GM23338 (cell line): ENCODE results near the gene UGT1A10. TPM values are rescaled to one million over a fixed set of nuclear protein-coding genes. Genes with fewer than 3 reads are reported as not detected.

ENCODE experiments used
- ATAC-seq: fragments of 200-7000 bp; cut with Tn5 transposase; 3 replicates; pipeline ENCODE4 v1.9.1; 2020
- DNase-seq: peaks from one replicate; pipeline ENCODE4 v3.0.0-alpha.2; 2015; ENCODE audit warnings: low spot score
- H2AFZ ChIP-seq: fragments of 200-600 bp; sonication (generic); 2 replicates; pipeline ENCODE4 v1.8.0; 2016; ENCODE audit warnings: antibody characterized with exemption, mild to moderate bottlenecking, moderate library complexity
- H3F3A ChIP-seq: fragments of 200-600 bp; sonication (generic); replicated peaks from 2 replicates; pipeline ENCODE4 v1.8.0; 2017; ENCODE audit warnings: antibody characterized with exemption, mixed run types, low read depth
- H3K27ac ChIP-seq: fragments of 200-600 bp; sonication (generic); 2 replicates; pipeline ENCODE4 v1.6.1; 2016; ENCODE audit warnings: low read depth
- H3K27me3 ChIP-seq: fragments of 200-600 bp; sonication (generic); 2 replicates; pipeline ENCODE4 v1.8.0; 2016; ENCODE audit warnings: mild to moderate bottlenecking, mixed run types, moderate library complexity; ENCODE audit not compliant: insufficient read depth
- H3K36me3 ChIP-seq: fragments of 200-600 bp; sonication (generic); 2 replicates; pipeline ENCODE4 v1.8.0; 2016; ENCODE audit warnings: mild to moderate bottlenecking; ENCODE audit not compliant: insufficient read depth
- H3K4me1 ChIP-seq: fragments of 200-600 bp; sonication (generic); 2 replicates; pipeline ENCODE4 v1.8.0; 2016; ENCODE audit warnings: mild to moderate bottlenecking, moderate library complexity; ENCODE audit not compliant: insufficient read depth
- H3K4me2 ChIP-seq: fragments of 200-600 bp; sonication (generic); 2 replicates; pipeline ENCODE4 v1.7.1; 2017; ENCODE audit warnings: mixed run types
- H3K4me3 ChIP-seq: fragments of 200-600 bp; sonication (generic); 2 replicates; pipeline ENCODE4 v1.6.1; 2016; ENCODE audit warnings: mixed run types
- H3K79me2 ChIP-seq: fragments of 200-600 bp; sonication (generic); replicated peaks from 2 replicates; pipeline ENCODE4 v1.8.0; 2017; ENCODE audit warnings: mild to moderate bottlenecking; ENCODE audit not compliant: insufficient read depth
- H3K9me2 ChIP-seq: fragments of 200-600 bp; sonication (generic); 2 replicates; pipeline ENCODE4 v1.8.0; 2017; ENCODE audit not compliant: insufficient read depth
- H4K20me1 ChIP-seq: fragments of 200-600 bp; sonication (generic); replicated peaks from 2 replicates; pipeline ENCODE4 v1.8.0; 2017; ENCODE audit warnings: mild to moderate bottlenecking; ENCODE audit not compliant: insufficient read depth
- H3K27ac Mint-ChIP-seq: 2 replicates; pipeline ENCODE4 v1.8.0; 2020; ENCODE audit warnings: inconsistent platforms, mild to moderate bottlenecking, moderate library complexity, mixed read lengths
- H3K27me3 Mint-ChIP-seq: 3 replicates; pipeline ENCODE4 v1.8.0; 2022; ENCODE audit warnings: low read depth, mild to moderate bottlenecking, moderate library complexity, mixed read lengths, inconsistent platforms; ENCODE audit not compliant: insufficient read depth, poor library complexity
- H3K36me3 Mint-ChIP-seq: 3 replicates; pipeline ENCODE4 v1.8.0; 2021; ENCODE audit warnings: low read depth, mild to moderate bottlenecking, inconsistent platforms, moderate library complexity, mixed read lengths
- H3K4me1 Mint-ChIP-seq: 3 replicates; pipeline ENCODE4 v1.8.0; 2020; ENCODE audit warnings: mild to moderate bottlenecking, inconsistent platforms, mixed read lengths
- H3K4me3 Mint-ChIP-seq: 3 replicates; pipeline ENCODE4 v1.8.0; 2021; ENCODE audit warnings: moderate library complexity, mild to moderate bottlenecking, inconsistent platforms, mixed read lengths
- H3K9me3 Mint-ChIP-seq: 3 replicates; pipeline ENCODE4 v1.8.0; 2020; ENCODE audit warnings: moderate library complexity, mild to moderate bottlenecking, inconsistent platforms, mixed read lengths
- CREB1 ChIP-seq: fragments of 250-450 bp; sonication (Bioruptor Pico); IDR thresholded peaks from 2 replicates; pipeline ENCODE4 v1.5.0; 2020; ENCODE audit warnings: low read depth, mild to moderate bottlenecking, moderate library complexity
- EZH2 ChIP-seq: fragments of 200-600 bp; sonication (generic); IDR thresholded peaks from one replicate; pipeline ENCODE4 v1.8.0; 2017; ENCODE audit warnings: antibody characterized with exemption, mild to moderate bottlenecking, low read depth; ENCODE audit not compliant: unreplicated experiment
- EZH2phosphoT487 ChIP-seq: fragments of 200-600 bp; sonication (generic); IDR thresholded peaks from one replicate; pipeline ENCODE4 v1.8.1; 2018; ENCODE audit warnings: antibody characterized with exemption; ENCODE audit not compliant: unreplicated experiment
- JUNB ChIP-seq: IDR thresholded peaks from one replicate; pipeline ENCODE4 v1.6.1; 2016; ENCODE audit warnings: antibody characterized with exemption; ENCODE audit not compliant: unreplicated experiment
- NANOG ChIP-seq: IDR thresholded peaks from 2 replicates; pipeline ENCODE4 v1.6.1; 2016; ENCODE audit warnings: antibody characterized with exemption, borderline replicate concordance
- POLR2AphosphoS5 ChIP-seq: IDR thresholded peaks from 2 replicates; pipeline ENCODE4 v1.6.1; 2016; ENCODE audit warnings: antibody characterized with exemption, low read depth
- STAT1 ChIP-seq: IDR thresholded peaks from one replicate; pipeline ENCODE4 v1.6.1; 2016; ENCODE audit warnings: antibody characterized with exemption; ENCODE audit not compliant: unreplicated experiment
- ZNF114 ChIP-seq: fragments of 250-450 bp; sonication (Bioruptor Pico); IDR thresholded peaks from 2 replicates; pipeline ENCODE4 v1.5.0; 2020; ENCODE audit warnings: mild to moderate bottlenecking, moderate library complexity
- ZNF331 ChIP-seq: fragments of 250-450 bp; sonication (Bioruptor Pico); IDR thresholded peaks from 2 replicates; pipeline ENCODE4 v1.5.0; 2020; ENCODE audit warnings: low read depth, mild to moderate bottlenecking, moderate library complexity
- polyA plus RNA-seq: library from polyadenylated mRNA; unstranded; fragments of >200 nt; fragmentation: Nextera tagmentation; extraction: Ambion mirVana; gene quantifications from 2 replicates; pipeline ENCODE4 v1.2.1, GENCODE V29; 2016
- total RNA-seq: library from RNA; depleted of rRNA; stranded (reverse); fragments of >200 nt; shearing (Covaris generic); gene quantifications from 2 replicates; pipeline ENCODE4 v1.2.3, GENCODE V29; 2014
- TF ChIP-seq, protein P1 (sequence below), 2 experiments: fragments of 200-600 bp in 1 of 2; sonication (generic) in 1 of 2; conservative IDR thresholded peaks; 2 replicates each; pipeline versions ENCODE4 v1.5.1 to v1.6.1; 2016 to 2017; ENCODE audit warnings: antibody characterized with exemption in 2 of 2, low read depth in 2 of 2, mild to moderate bottlenecking in 2 of 2, moderate library complexity in 1 of 2
- TF ChIP-seq, protein P2 (sequence below): fragments of 250-450 bp; sonication (Bioruptor Pico); IDR thresholded peaks from 2 replicates; pipeline ENCODE4 v1.5.0; 2020; ENCODE audit warnings: mild to moderate bottlenecking, moderate library complexity
- TF ChIP-seq, protein P3 (sequence below): IDR thresholded peaks from 2 replicates; pipeline ENCODE4 v1.6.1; 2016; ENCODE audit warnings: antibody characterized with exemption
- TF ChIP-seq, protein P4 (sequence below): IDR thresholded peaks from one replicate; pipeline ENCODE4 v1.6.1; 2018; ENCODE audit warnings: antibody characterized with exemption; ENCODE audit not compliant: unreplicated experiment

The UGT1A10 gene
- total and polyA plus RNA-seq, 2 experiments from 2014 or later, result not detected

DNA sequence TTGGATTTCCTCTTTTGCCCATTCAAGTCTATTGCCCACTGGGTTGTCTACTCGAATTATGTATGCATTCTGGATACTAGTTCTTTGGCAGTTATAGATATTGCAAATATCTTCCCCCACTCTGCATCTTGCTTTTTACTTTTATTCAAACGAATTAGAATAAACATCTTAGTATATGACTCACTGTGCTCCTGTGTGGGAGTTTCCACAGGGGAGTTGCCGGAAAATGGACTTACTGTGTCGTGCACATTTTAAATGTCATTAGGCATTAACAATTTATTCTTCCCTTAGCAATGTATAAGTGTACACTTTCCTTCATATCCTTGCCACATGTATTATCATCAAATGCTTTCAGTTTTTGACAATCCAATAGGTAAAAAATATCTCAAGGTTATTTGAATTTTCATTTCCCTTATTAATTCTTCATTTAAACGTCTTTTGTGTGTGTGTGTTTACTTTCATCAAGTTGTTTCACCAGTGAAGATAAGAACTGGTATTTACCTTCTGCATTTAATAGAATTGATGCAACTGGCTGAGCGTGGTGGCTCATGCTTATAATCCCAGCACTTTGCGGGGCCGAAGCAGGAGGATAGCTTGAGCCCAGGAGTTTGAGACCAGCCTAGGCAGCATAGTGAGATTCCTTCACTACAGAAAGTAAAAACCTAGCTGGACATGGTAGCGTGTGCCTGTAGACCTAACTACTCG lies 71.8 kb downstream of the UGT1A10 start:
- Histone ChIP-seq H3K27me3 (no peaks in the 10 kb centered on the region), H3K9me2 (peaks cover 5% of the 10 kb centered on the region; the same call in 1 of the 2 replicates), H2AFZ (no peak overlapping the region), H3K27ac (no peak overlapping the region), H3K4me3 (no peak overlapping the region), H3K4me2 (no peak overlapping the region), H3F3A (no peaks in the 10 kb centered on the region), H3K36me3 (no peaks in the 10 kb centered on the region), H3K4me1 (no peaks in the 10 kb centered on the region), H3K79me2 (no peaks in the 10 kb centered on the region), H4K20me1 (no peaks in the 10 kb centered on the region)
- DNase-seq (no peak), ATAC-seq (no peak)
- Mint-ChIP-seq H3K9me3 (no peaks in the 10 kb centered on the region; the same call in 2 of the 3 replicates), H3K27ac (no peak overlapping the region), H3K4me3 (no peak overlapping the region), H3K4me1 (peaks cover 4% of the 10 kb centered on the region; the same call in 1 of the 3 replicates), H3K36me3 (no peaks in the 10 kb centered on the region), H3K27me3 (peaks cover 8% of the 10 kb centered on the region)
- TF ChIP-seq POLR2AphosphoS5 (no peak), ZNF114 (CRISPR knock-in tag) (no peak), JUNB (no peak), NANOG (no peak), EZH2 (no peak), STAT1 (no peak), ZNF331 (CRISPR knock-in tag) (no peak), CREB1 (CRISPR knock-in tag) (no peak), EZH2phosphoT487 (no peak)
- TF ChIP-seq, protein P1, sequence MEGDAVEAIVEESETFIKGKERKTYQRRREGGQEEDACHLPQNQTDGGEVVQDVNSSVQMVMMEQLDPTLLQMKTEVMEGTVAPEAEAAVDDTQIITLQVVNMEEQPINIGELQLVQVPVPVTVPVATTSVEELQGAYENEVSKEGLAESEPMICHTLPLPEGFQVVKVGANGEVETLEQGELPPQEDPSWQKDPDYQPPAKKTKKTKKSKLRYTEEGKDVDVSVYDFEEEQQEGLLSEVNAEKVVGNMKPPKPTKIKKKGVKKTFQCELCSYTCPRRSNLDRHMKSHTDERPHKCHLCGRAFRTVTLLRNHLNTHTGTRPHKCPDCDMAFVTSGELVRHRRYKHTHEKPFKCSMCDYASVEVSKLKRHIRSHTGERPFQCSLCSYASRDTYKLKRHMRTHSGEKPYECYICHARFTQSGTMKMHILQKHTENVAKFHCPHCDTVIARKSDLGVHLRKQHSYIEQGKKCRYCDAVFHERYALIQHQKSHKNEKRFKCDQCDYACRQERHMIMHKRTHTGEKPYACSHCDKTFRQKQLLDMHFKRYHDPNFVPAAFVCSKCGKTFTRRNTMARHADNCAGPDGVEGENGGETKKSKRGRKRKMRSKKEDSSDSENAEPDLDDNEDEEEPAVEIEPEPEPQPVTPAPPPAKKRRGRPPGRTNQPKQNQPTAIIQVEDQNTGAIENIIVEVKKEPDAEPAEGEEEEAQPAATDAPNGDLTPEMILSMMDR (conservative IDR thresholded peaks at IDR 0.05; ENCODE audit: low read depth in 2 of 2), result no peak
- TF ChIP-seq, protein P2, sequence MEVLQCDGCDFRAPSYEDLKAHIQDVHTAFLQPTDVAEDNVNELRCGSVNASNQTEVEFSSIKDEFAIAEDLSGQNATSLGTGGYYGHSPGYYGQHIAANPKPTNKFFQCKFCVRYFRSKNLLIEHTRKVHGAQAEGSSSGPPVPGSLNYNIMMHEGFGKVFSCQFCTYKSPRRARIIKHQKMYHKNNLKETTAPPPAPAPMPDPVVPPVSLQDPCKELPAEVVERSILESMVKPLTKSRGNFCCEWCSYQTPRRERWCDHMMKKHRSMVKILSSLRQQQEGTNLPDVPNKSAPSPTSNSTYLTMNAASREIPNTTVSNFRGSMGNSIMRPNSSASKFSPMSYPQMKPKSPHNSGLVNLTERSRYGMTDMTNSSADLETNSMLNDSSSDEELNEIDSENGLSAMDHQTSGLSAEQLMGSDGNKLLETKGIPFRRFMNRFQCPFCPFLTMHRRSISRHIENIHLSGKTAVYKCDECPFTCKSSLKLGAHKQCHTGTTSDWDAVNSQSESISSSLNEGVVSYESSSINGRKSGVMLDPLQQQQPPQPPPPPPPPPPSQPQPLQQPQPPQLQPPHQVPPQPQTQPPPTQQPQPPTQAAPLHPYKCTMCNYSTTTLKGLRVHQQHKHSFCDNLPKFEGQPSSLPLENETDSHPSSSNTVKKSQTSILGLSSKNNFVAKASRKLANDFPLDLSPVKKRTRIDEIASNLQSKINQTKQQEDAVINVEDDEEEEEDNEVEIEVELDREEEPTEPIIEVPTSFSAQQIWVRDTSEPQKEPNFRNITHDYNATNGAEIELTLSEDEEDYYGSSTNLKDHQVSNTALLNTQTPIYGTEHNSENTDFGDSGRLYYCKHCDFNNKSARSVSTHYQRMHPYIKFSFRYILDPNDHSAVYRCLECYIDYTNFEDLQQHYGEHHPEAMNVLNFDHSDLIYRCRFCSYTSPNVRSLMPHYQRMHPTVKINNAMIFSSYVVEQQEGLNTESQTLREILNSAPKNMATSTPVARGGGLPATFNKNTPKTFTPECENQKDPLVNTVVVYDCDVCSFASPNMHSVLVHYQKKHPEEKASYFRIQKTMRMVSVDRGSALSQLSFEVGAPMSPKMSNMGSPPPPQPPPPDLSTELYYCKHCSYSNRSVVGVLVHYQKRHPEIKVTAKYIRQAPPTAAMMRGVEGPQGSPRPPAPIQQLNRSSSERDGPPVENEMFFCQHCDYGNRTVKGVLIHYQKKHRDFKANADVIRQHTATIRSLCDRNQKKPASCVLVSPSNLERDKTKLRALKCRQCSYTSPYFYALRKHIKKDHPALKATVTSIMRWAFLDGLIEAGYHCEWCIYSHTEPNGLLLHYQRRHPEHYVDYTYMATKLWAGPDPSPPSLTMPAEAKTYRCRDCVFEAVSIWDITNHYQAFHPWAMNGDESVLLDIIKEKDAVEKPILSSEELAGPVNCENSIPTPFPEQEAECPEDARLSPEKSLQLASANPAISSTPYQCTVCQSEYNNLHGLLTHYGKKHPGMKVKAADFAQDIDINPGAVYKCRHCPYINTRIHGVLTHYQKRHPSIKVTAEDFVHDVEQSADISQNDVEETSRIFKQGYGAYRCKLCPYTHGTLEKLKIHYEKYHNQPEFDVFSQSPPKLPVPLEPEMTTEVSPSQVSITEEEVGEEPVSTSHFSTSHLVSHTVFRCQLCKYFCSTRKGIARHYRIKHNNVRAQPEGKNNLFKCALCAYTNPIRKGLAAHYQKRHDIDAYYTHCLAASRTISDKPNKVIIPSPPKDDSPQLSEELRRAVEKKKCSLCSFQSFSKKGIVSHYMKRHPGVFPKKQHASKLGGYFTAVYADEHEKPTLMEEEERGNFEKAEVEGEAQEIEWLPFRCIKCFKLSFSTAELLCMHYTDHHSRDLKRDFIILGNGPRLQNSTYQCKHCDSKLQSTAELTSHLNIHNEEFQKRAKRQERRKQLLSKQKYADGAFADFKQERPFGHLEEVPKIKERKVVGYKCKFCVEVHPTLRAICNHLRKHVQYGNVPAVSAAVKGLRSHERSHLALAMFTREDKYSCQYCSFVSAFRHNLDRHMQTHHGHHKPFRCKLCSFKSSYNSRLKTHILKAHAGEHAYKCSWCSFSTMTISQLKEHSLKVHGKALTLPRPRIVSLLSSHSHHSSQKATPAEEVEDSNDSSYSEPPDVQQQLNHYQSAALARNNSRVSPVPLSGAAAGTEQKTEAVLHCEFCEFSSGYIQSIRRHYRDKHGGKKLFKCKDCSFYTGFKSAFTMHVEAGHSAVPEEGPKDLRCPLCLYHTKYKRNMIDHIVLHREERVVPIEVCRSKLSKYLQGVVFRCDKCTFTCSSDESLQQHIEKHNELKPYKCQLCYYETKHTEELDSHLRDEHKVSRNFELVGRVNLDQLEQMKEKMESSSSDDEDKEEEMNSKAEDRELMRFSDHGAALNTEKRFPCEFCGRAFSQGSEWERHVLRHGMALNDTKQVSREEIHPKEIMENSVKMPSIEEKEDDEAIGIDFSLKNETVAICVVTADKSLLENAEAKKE (CRISPR knock-in tag), result no peak
- TF ChIP-seq, protein P3, sequence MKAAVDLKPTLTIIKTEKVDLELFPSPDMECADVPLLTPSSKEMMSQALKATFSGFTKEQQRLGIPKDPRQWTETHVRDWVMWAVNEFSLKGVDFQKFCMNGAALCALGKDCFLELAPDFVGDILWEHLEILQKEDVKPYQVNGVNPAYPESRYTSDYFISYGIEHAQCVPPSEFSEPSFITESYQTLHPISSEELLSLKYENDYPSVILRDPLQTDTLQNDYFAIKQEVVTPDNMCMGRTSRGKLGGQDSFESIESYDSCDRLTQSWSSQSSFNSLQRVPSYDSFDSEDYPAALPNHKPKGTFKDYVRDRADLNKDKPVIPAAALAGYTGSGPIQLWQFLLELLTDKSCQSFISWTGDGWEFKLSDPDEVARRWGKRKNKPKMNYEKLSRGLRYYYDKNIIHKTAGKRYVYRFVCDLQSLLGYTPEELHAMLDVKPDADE, result no peak
- TF ChIP-seq, protein P4, sequence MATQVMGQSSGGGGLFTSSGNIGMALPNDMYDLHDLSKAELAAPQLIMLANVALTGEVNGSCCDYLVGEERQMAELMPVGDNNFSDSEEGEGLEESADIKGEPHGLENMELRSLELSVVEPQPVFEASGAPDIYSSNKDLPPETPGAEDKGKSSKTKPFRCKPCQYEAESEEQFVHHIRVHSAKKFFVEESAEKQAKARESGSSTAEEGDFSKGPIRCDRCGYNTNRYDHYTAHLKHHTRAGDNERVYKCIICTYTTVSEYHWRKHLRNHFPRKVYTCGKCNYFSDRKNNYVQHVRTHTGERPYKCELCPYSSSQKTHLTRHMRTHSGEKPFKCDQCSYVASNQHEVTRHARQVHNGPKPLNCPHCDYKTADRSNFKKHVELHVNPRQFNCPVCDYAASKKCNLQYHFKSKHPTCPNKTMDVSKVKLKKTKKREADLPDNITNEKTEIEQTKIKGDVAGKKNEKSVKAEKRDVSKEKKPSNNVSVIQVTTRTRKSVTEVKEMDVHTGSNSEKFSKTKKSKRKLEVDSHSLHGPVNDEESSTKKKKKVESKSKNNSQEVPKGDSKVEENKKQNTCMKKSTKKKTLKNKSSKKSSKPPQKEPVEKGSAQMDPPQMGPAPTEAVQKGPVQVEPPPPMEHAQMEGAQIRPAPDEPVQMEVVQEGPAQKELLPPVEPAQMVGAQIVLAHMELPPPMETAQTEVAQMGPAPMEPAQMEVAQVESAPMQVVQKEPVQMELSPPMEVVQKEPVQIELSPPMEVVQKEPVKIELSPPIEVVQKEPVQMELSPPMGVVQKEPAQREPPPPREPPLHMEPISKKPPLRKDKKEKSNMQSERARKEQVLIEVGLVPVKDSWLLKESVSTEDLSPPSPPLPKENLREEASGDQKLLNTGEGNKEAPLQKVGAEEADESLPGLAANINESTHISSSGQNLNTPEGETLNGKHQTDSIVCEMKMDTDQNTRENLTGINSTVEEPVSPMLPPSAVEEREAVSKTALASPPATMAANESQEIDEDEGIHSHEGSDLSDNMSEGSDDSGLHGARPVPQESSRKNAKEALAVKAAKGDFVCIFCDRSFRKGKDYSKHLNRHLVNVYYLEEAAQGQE, result no peak
